ENCODE data around the gene IFRD2. TPM values are rescaled to one million over a fixed set of nuclear protein-coding genes. Genes with fewer than 3 reads are reported as not detected.
"Not testable (repeated sequence)": the region's sequence is repeated elsewhere in the genome, so short reads cannot be mapped to it uniquely, and the experiment has no call there.

IFRD2 gene
- total RNA-seq, 2 experiments from 2014 or later: 100 to 125 TPM

DNA sequence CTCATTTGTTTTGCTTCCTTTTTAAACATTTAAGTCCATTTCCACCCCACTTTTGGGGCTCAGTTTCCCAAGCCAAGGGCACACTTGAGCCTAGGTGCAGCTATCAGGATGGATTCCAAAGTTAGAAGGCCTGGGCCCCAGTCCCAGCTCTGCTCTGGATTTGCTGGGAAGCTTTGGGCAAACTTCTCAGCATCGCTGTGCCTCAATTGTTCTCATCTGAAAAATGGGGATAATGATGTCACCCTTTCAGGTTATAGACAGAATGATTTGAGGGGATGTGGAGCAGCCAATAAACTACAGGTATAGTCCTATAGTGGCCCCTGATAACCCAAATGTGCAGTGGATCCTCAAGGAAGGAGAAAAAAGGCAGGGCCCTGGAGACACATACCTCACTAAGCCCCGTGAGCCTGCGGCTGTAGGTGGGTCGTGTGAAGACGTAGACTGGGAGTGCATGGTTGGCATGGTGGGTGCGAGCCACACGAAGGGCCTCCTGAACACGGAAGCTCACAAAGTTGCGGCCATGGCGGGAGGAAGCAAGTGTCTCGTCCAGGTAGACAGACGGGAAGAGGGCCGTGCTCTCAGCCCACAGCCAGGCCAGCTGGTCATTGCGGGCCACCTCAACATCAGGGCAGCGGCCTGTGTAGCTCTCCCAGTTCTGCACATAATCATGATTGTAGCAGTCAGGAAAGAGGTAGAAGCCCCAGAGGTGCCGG lies 27.1 kb upstream of the IFRD2 start:
- intact Hi-C loops (cut with DNase I, micrococcal nuclease): no loop called here
- H3K4me1 Mint-ChIP-seq: peaks cover 40% of the 10 kb centered on the region
- no peak for DNase-seq
- H3K9me3 Mint-ChIP-seq (ENCODE audit: low read depth): no peaks in the 10 kb centered on the region
- POLR2A ChIA-PET: interaction anchor here (0.6 kb wide), 1 partner anchor 19 kb away, joined by 3 read pairs; no protein-coding TSS in a partner anchor
- no peak overlapping the region for H3K27ac Mint-ChIP-seq
- no peak overlapping the region for H3K4me3 Mint-ChIP-seq
- CTCF ChIA-PET: interaction anchor here (0.7 to 2.9 kb wide), 4 partner anchors 8 to 1365 kb away, joined by 3 to 11 read pairs (median 4); partner anchors contain the start of genes HYAL3, NAA80 and TUSC2
- H3K27me3 Mint-ChIP-seq: no peaks in the 10 kb centered on the region
- ATAC-seq: no peak
- no peaks in the 10 kb centered on the region for H3K36me3 Mint-ChIP-seq (ENCODE audit: low read depth)

DNA sequence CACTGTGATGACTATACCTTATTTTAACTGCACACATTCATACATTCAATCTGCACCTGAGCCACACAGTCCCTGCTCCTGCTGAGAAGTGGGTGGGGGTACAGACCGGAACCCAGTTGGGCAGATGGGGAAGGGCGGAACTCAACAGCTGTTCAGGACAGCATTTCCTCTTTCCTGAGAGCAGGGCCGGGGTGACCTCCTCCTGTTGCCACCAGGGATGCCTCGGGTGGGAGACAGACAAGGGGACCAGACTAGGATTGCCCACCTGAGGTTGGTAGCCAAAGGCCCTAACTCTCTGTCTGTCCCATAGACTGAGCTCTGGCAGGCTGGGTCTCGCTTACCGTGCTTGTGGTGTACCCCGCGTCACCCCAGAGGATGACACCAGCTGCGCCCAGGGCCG lies 26.4 kb upstream of the IFRD2 start:
- no peak for ATAC-seq
- no peak overlapping the region for H3K27ac Mint-ChIP-seq
- intact Hi-C loops (cut with DNase I, micrococcal nuclease): no loop called here
- H3K4me1 Mint-ChIP-seq: peaks cover 40% of the 10 kb centered on the region
- no peaks in the 10 kb centered on the region for H3K9me3 Mint-ChIP-seq (ENCODE audit: low read depth)
- ChIA-PET POLR2A (interaction anchor here (0.6 kb wide), 1 partner anchor 19 kb away, joined by 3 read pairs; no protein-coding TSS in a partner anchor), CTCF (interaction anchor here (0.5 to 2.9 kb wide), 4 partner anchors 9 to 1622 kb away, joined by 3 to 11 read pairs (median 4); partner anchors contain the start of genes HYAL3, NAA80 and TUSC2)
- H3K4me3 Mint-ChIP-seq: no peak overlapping the region
- H3K27me3 Mint-ChIP-seq: no peaks in the 10 kb centered on the region
- no peak for DNase-seq
- H3K36me3 Mint-ChIP-seq (ENCODE audit: low read depth): no peaks in the 10 kb centered on the region

DNA sequence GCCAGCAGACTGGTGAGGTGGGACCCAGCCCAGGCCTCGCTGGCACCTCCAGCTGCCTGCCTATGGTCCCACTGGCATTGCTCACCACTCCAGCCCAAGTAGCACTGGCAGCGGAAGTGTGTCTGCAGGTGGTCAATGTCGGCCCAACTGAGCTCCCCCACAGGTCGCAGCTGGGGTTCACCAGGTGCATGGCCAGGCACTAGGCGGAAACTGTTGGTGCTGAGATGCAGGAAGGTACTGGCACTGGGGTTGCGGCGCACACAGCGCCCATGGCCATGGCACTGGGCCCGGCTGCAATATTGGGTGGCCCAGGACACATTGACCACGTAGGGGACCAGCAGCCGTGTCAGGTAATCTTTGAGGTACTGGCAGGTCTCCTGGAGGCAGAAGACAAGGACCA lies 25.9 kb upstream of the IFRD2 start:
- ChIA-PET CTCF (interaction anchor here (0.5 to 2.9 kb wide), 4 partner anchors 10 to 1623 kb away, joined by 3 to 11 read pairs (median 4); partner anchors contain the start of genes HYAL3, NAA80 and TUSC2), POLR2A (no interaction called here)
- Mint-ChIP-seq H3K36me3 (ENCODE audit: low read depth) (no peaks in the 10 kb centered on the region), H3K27ac (no peak overlapping the region), H3K9me3 (ENCODE audit: low read depth) (no peaks in the 10 kb centered on the region), H3K4me1 (peaks cover 40% of the 10 kb centered on the region), H3K27me3 (no peaks in the 10 kb centered on the region), H3K4me3 (no peak overlapping the region)
- no peak for DNase-seq
- ATAC-seq: no peak
- intact Hi-C loops (cut with DNase I, micrococcal nuclease): no loop called here

DNA sequence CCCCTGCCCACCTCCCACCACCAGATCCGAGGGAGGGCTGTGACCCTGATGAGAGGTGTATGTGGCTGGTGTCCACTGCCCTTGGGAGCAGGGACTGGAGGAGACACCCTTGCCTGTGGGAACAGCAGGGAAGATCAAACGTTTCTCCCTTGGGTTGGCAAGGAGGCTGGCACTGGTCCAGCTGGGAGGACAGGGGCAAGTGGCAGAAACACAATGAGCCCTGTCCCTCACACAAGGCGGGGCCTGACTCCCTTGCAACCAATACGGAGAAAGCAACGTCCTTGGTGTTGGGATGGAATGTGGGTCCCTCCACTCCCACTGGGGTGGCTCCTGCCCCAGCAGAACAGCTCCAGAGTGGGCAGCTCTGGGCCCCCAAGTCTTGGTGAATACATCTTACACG lies 25.1 kb upstream of the IFRD2 start:
- Mint-ChIP-seq H3K4me3 (no peak overlapping the region), H3K36me3 (ENCODE audit: low read depth) (no peaks in the 10 kb centered on the region), H3K27ac (peak overlapping the region; percentile 38), H3K27me3 (no peaks in the 10 kb centered on the region), H3K4me1 (peaks cover 37% of the 10 kb centered on the region), H3K9me3 (ENCODE audit: low read depth) (no peaks in the 10 kb centered on the region)
- ATAC-seq (no peak), DNase-seq (no peak)
- ChIA-PET POLR2A (no interaction called here), CTCF (interaction anchor here (0.5 to 1.5 kb wide), 3 partner anchors 11 to 363 kb away, joined by 3 to 4 read pairs (median 3); no protein-coding TSS in a partner anchor)
- intact Hi-C loops (cut with DNase I, micrococcal nuclease): no loop called here

DNA sequence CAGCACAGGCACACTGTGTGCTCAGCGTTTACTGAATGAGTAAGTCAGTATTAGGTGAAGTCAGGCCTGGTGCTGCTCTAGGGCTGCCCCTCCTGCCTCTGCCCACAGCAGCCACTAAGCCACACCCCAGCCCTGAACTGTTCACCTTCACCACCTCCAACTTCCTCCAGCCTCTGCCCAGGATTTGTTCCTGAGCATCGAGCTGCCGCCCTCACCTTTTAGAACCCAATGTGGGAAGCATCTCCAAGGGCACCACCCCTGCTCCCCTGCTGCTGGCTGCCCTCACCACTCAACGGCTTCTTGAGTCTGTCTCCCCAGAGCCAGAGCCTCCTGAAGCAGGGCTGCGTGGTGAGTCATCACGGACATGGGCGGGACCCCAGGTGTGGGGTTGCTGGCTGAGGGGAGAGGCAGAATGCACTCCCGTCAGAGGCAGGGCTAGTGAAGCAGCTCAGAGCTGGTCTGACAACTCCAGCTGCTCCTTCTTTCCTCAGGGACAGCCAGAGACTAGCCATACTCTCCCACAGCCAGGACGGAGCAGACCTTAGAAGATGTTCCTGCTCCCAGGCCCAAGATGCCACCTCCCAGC lies 24.5 kb upstream of the IFRD2 start:
- Mint-ChIP-seq H3K9me3 (ENCODE audit: low read depth) (no peaks in the 10 kb centered on the region), H3K36me3 (ENCODE audit: low read depth) (no peaks in the 10 kb centered on the region), H3K4me3 (no peak overlapping the region), H3K27ac (peak overlapping the region; percentile 38), H3K27me3 (no peaks in the 10 kb centered on the region), H3K4me1 (peaks cover 37% of the 10 kb centered on the region)
- ChIA-PET CTCF (interaction anchor here (0.6 to 1.5 kb wide), 4 partner anchors 10 to 364 kb away, joined by 3 to 4 read pairs (median 4); no protein-coding TSS in a partner anchor), POLR2A (no interaction called here)
- intact Hi-C loops (cut with DNase I, micrococcal nuclease): no loop called here
- ATAC-seq (peak; percentile 46), DNase-seq (peak; percentile 70)

DNA sequence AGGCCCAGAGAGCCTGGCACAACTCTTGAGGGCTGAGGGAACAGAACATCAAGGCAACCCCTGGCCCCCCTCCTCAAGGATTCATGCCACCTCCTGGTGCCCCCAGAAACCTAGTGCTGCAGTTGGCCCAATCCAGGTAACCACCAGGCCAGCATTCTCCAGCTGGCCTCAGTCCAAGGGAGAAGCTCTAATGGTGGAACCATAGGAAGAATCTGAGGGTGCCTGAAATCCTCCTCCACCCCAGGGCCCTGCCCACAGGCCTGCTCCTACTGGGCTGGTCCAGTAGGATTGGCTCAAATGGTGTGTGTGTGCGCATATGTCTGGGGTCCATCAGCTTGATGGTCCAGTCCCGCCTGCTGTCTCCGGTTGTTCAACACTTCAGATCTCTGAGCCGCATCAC lies 22.6 kb upstream of the IFRD2 start:
- no peak overlapping the region for H3K4me3 Mint-ChIP-seq
- CTCF ChIA-PET: interaction anchor here (0.6 to 1.1 kb wide), 5 partner anchors 12 to 335 kb away, joined by 3 to 4 read pairs (median 3); no protein-coding TSS in a partner anchor
- DNase-seq (no peak), ATAC-seq (no peak)
- intact Hi-C loops (cut with DNase I, micrococcal nuclease): no loop called here
- H3K4me1 Mint-ChIP-seq: peaks cover 29% of the 10 kb centered on the region
- no peak overlapping the region for H3K27ac Mint-ChIP-seq
- POLR2A ChIA-PET: interaction anchor here (0.6 kb wide), 1 partner anchor 10 kb away, joined by 3 read pairs; no protein-coding TSS in a partner anchor
- no peaks in the 10 kb centered on the region for H3K27me3 Mint-ChIP-seq
- H3K9me3 Mint-ChIP-seq (ENCODE audit: low read depth): no peaks in the 10 kb centered on the region
- peaks cover under 1% of the 10 kb centered on the region for H3K36me3 Mint-ChIP-seq (ENCODE audit: low read depth)

DNA sequence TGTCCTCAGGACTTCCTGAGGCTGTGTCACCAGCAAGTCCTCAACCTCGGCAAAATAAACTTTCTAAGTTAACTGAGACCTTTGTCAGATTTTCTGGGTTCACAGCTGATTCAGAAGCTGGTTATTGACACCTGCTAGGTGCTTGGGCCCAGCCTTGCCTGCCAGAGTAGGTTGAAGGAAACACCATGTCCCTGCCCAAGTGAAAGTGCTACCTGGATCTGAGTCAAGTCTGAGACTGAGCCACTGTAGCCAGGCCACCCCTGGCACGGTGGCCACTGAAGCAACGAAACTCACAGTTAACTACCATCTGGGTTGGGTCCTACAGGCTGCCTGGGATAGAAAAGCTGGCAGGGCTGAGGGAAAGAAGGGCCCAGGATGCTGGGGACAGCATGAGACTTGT lies 22.1 kb upstream of the IFRD2 start:
- Mint-ChIP-seq H3K4me1 (peaks cover 25% of the 10 kb centered on the region), H3K27me3 (no peaks in the 10 kb centered on the region), H3K36me3 (ENCODE audit: low read depth) (peaks cover 1% of the 10 kb centered on the region), H3K27ac (no peak overlapping the region), H3K4me3 (no peak overlapping the region), H3K9me3 (ENCODE audit: low read depth) (no peaks in the 10 kb centered on the region)
- intact Hi-C loops (cut with DNase I, micrococcal nuclease): no loop called here
- ChIA-PET CTCF (interaction anchor here (0.6 to 1.0 kb wide), 4 partner anchors 12 to 335 kb away, joined by 3 to 4 read pairs (median 4); no protein-coding TSS in a partner anchor), POLR2A (no interaction called here)
- ATAC-seq (no peak), DNase-seq (no peak)

DNA sequence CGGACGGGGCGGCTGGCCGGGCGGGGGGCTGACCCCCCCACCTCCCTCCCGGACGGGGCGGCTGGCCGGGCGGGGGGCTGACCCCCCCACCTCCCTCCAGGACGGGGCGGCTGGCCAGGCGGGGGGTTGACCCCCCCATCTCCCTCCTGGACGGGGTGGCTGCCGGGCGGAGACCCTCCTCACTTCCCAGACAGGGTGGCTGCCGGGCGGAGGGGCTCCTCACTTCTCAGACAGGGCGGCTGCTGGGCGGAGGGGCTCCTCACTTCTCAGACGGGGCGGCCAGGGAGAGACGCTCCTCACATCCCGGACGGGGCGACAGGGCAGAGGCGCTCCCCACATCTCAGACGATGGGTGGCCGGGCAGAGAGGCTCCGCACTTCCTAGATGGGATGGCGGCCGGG lies 19.8 kb upstream of the IFRD2 start:
- ATAC-seq; H3K36me3 Mint-ChIP-seq (ENCODE audit: low read depth); H3K27ac Mint-ChIP-seq; POLR2A ChIA-PET; H3K27me3 Mint-ChIP-seq; H3K9me3 Mint-ChIP-seq (ENCODE audit: low read depth); CTCF ChIA-PET; intact Hi-C loops (cut with DNase I, micrococcal nuclease); H3K4me3 Mint-ChIP-seq; DNase-seq: not testable (repeated sequence)
- peaks cover 12% of the 10 kb centered on the region for H3K4me1 Mint-ChIP-seq

DNA sequence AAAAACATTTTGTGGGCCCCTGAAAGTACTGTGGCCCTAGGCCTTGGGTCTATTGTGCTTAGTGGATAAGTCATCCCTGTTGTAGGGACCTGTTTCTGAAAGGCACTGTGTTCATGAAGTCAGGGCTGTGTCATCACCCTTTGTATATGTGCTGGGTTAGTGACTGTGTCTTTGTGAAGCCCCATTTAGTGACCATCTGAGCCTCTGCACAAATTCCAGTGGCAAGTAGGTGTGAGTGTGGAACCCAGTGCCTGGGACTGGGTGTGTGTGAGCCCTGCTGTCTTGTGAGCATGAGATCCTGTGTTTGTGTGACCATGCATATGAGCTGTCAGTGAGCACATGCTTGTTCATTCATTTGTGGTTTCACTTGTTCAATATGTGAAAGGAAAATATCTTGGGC lies 12.4 kb upstream of the IFRD2 start:
- H3K4me1 Mint-ChIP-seq: peaks cover 14% of the 10 kb centered on the region
- H3K27ac Mint-ChIP-seq: no peak overlapping the region
- no peaks in the 10 kb centered on the region for H3K27me3 Mint-ChIP-seq
- no peak overlapping the region for H3K4me3 Mint-ChIP-seq
- DNase-seq: no peak
- ChIA-PET POLR2A (interaction anchor here (0.7 to 0.8 kb wide), 3 partner anchors 11 to 277 kb away, joined by 3 to 5 read pairs (median 3); no protein-coding TSS in a partner anchor), CTCF (interaction anchor here (1.5 kb wide), 1 partner anchor 9 kb away, joined by 4 read pairs; no protein-coding TSS in a partner anchor)
- peaks cover 5% of the 10 kb centered on the region for H3K36me3 Mint-ChIP-seq (ENCODE audit: low read depth)
- peak; percentile 64 for ATAC-seq
- intact Hi-C loops (cut with DNase I, micrococcal nuclease): no loop called here
- H3K9me3 Mint-ChIP-seq (ENCODE audit: low read depth): no peaks in the 10 kb centered on the region

DNA sequence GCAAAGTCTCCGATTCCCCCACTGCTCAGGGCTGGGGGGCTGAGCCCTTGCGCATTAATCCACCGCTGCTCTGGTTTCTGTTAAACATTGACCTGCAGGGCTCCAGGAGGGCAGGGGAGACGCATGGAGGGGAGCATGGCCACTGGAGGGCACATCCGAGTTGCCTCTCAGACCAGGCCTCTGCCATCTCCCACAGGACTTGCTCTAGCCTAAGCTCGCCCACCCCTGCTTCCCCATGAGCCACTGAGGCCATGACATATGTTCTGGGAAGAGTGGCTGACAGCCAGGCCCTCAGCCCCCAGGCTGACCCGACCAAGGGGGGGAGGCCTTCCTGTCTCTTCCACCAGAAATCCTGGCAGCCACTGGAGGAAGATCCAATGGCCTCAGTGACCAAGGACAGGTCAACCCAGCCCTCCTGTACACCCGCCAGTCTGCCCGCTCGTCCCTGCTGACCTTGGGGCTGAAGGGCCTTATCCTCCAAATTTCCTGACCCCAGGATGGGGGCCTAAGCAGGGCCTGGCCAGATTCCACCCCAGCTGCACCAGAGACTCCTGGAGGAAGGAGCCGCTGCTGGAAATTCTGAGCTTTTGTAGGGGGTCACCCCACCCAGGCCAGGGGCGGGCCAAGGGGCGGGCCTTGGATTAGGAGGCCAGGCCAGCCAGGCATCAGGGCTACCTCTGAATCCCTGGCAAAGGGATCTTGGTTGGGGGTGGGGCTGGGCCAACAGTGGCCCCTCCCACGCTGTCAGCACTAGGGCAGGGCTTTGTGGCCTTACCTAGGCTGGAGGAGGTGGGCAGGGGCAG lies 11.0 kb upstream of the IFRD2 start, which contains the start of gene HYAL1:
Gene HYAL1, minus strand, starts transcription at position 562 of the 803 bp plus-strand sequence. CDS start 618 bp downstream, outside the sequence.
- ChIA-PET CTCF (interaction anchor here (0.9 kb wide), 1 partner anchor 11 kb away, joined by 4 read pairs; no protein-coding TSS in a partner anchor), POLR2A (no interaction called here)
- Mint-ChIP-seq H3K4me1 (peaks cover 15% of the 10 kb centered on the region), H3K36me3 (ENCODE audit: low read depth) (no peaks in the 10 kb centered on the region), H3K27me3 (no peaks in the 10 kb centered on the region), H3K27ac (no peak within 1 kb of the TSS), H3K4me3 (no peak within 1 kb of the TSS), H3K9me3 (ENCODE audit: low read depth) (no peaks in the 10 kb centered on the region)
- ATAC-seq (no peak), DNase-seq (no peak)
- intact Hi-C loops (cut with DNase I, micrococcal nuclease): no loop called here

Measured in activated CD4-positive, alpha-beta T cell treated with anti-CD3 and anti-CD28 coated beads for 36 hours (primary cell).